MM.1S (cell line): ENCODE results near the gene S100A11.

ENCODE experiments used
- DNase-seq: peaks from one replicate; pipeline ENCODE4 v3.0.0-alpha.2; 2015
- H2AFZ ChIP-seq: fragments of 300-600 bp; sonication (generic); 2 replicates; pipeline ENCODE4 v1.6.0; 2016; ENCODE audit warnings: antibody characterized with exemption, low read length
- H3F3A ChIP-seq: fragments of 300-600 bp; sonication (generic); 2 replicates; pipeline ENCODE4 v1.6.1; 2016; ENCODE audit warnings: mild to moderate bottlenecking, antibody characterized with exemption, low read length, moderate library complexity, mixed read lengths; ENCODE audit not compliant: insufficient read depth
- H3K27ac ChIP-seq: fragments of 300-600 bp; sonication (generic); 2 replicates; pipeline ENCODE4 v1.5.1; 2016; ENCODE audit warnings: mild to moderate bottlenecking, low read length
- H3K27me3 ChIP-seq: fragments of 300-600 bp; sonication (generic); replicated peaks from 2 replicates; pipeline ENCODE4 v1.6.0; 2016; ENCODE audit warnings: low read length; ENCODE audit not compliant: insufficient read depth
- H3K36me3 ChIP-seq: fragments of 300-600 bp; sonication (generic); replicated peaks from 2 replicates; pipeline ENCODE4 v1.6.1; 2016; ENCODE audit warnings: mild to moderate bottlenecking, low read length, mixed read lengths; ENCODE audit not compliant: insufficient read depth
- H3K4me1 ChIP-seq: fragments of 300-600 bp; sonication (generic); 2 replicates; pipeline ENCODE4 v1.6.1; 2016; ENCODE audit warnings: low read length, mixed read lengths
- H3K4me2 ChIP-seq: fragments of 300-600 bp; sonication (generic); 2 replicates; pipeline ENCODE4 v1.6.0; 2016; ENCODE audit warnings: low read depth, low read length
- H3K4me3 ChIP-seq: fragments of 300-600 bp; sonication (generic); 2 replicates; pipeline ENCODE4 v1.5.1; 2016; ENCODE audit warnings: low read length, mixed read lengths
- H3K79me2 ChIP-seq: fragments of 300-600 bp; sonication (generic); 2 replicates; pipeline ENCODE4 v1.6.1; 2016; ENCODE audit warnings: mixed run types, low read length, mixed read lengths
- H3K9ac ChIP-seq: fragments of 300-600 bp; sonication (generic); 2 replicates; pipeline ENCODE4 v1.6.1; 2016; ENCODE audit warnings: low read length, mixed read lengths
- H3K9me2 ChIP-seq: fragments of 300-600 bp; sonication (generic); replicated peaks from 2 replicates; pipeline ENCODE4 v1.6.1; 2016; ENCODE audit warnings: mild to moderate bottlenecking, low read length, mixed read lengths; ENCODE audit not compliant: insufficient read depth
- H3K9me3 ChIP-seq: fragments of 300-600 bp; sonication (generic); replicated peaks from 2 replicates; pipeline ENCODE4 v1.6.1; 2016; ENCODE audit warnings: mild to moderate bottlenecking, low read length, mixed read lengths; ENCODE audit not compliant: insufficient read depth
- H4K20me1 ChIP-seq: fragments of 300-600 bp; sonication (generic); 2 replicates; pipeline ENCODE4 v1.6.1; 2016; ENCODE audit warnings: mild to moderate bottlenecking, low read length, moderate library complexity, mixed read lengths; ENCODE audit not compliant: insufficient read depth
- EZH2 ChIP-seq: fragments of 300-600 bp; sonication (generic); optimal IDR thresholded peaks from 2 replicates; pipeline ENCODE3; 2017; ENCODE audit warnings: low read depth, mild to moderate bottlenecking, antibody characterized with exemption, low read length, mixed read lengths
- EZH2phosphoT487 ChIP-seq: fragments of 300-600 bp; sonication (generic); IDR thresholded peaks from 2 replicates; pipeline ENCODE4 v1.6.1; 2018; ENCODE audit warnings: antibody characterized with exemption, low read length
- TF ChIP-seq, protein P1 (sequence below): fragments of 300-600 bp; sonication (generic); IDR thresholded peaks from 2 replicates; pipeline ENCODE4 v1.5.1; 2016; ENCODE audit warnings: antibody characterized with exemption, low read length, mixed read lengths

Gene S100A11

DNA sequence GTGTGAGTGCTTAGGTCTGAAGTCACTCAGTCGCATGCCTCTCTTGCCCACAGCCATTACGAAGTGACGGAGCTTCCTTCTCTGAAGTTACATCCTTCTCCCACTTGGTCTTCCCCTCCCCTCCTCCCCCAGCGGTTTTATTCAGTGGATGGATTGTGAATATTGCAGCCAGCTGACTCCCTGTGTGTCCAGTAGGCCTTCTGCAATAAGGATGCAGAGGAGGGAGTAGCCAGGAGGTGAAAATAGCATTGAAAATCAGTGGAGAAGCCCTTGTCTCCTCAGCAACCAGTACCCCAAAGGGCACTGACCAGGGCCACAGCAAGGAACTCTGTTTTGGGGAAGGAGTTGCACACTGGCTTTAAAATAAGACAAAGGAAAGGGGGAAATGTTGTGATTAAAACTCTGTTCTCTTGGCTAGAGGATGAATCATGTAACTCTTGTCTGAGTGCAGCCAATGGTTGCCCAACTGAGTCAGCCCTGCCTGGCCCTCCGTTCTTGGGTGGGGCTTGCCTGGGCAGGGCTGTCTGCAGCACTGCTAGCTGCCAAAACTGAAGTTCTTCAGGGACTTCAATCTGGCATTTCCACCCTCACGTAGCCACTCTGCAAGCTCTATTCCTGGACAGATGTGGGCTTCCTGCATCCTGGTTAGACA, 47.5 kb downstream of the S100A11 start:
- Histone ChIP-seq H3F3A (peaks cover 17% of the 10 kb centered on the region), H3K27ac (no peak overlapping the region), H3K4me1 (peaks cover 17% of the 10 kb centered on the region), H4K20me1 (no peaks in the 10 kb centered on the region), H3K4me2 (no peak overlapping the region), H3K36me3 (no peaks in the 10 kb centered on the region), H2AFZ (no peak overlapping the region), H3K79me2 (no peaks in the 10 kb centered on the region), H3K27me3 (no peaks in the 10 kb centered on the region; the same call in 1 of the 2 replicates), H3K9me2 (no peaks in the 10 kb centered on the region), H3K9me3 (no peaks in the 10 kb centered on the region), H3K4me3 (no peak overlapping the region), H3K9ac (no peak overlapping the region)
- TF ChIP-seq EZH2phosphoT487 (no peak), EZH2 (no peak)
- TF ChIP-seq, protein P1, sequence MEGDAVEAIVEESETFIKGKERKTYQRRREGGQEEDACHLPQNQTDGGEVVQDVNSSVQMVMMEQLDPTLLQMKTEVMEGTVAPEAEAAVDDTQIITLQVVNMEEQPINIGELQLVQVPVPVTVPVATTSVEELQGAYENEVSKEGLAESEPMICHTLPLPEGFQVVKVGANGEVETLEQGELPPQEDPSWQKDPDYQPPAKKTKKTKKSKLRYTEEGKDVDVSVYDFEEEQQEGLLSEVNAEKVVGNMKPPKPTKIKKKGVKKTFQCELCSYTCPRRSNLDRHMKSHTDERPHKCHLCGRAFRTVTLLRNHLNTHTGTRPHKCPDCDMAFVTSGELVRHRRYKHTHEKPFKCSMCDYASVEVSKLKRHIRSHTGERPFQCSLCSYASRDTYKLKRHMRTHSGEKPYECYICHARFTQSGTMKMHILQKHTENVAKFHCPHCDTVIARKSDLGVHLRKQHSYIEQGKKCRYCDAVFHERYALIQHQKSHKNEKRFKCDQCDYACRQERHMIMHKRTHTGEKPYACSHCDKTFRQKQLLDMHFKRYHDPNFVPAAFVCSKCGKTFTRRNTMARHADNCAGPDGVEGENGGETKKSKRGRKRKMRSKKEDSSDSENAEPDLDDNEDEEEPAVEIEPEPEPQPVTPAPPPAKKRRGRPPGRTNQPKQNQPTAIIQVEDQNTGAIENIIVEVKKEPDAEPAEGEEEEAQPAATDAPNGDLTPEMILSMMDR: no peak
- DNase-seq: no peak

DNA sequence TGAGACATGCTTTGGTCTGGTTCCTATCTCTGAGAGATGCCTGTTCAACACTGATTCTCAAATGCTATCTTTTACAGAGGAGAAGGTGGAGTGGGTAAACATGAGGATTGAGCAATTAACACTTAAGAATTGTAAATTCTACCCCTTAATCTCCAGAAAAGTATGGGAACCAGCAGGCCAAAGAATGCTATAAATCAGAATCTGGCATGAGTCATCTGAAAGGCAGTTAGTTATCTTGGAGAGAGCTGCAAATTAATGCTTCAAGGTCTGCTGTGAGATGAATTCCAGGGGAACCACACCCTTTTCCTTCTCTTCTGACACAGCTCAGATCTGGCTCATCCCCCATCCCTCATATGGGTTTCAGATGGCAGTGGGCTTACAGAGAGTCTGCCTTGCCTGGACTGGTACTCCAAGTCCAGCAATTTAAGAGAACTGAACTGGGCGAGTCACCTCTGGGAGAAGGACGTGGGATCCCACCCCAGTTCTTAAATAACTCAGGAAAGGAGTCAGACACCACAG, 48.3 kb downstream of the S100A11 start:
- peaks cover 26% of the 10 kb centered on the region for H3K4me1 ChIP-seq
- H3K79me2 ChIP-seq: no peaks in the 10 kb centered on the region
- no peak overlapping the region for H3K4me2 ChIP-seq
- H3K27me3 ChIP-seq: no peaks in the 10 kb centered on the region; the same call in 1 of the 2 replicates
- H3K9ac ChIP-seq: no peak overlapping the region
- TF ChIP-seq EZH2phosphoT487 (no peak), EZH2 (no peak)
- TF ChIP-seq, protein P1: no peak
- H3F3A ChIP-seq: peaks cover 17% of the 10 kb centered on the region
- no peak overlapping the region for H3K27ac ChIP-seq
- H3K36me3 ChIP-seq: no peaks in the 10 kb centered on the region
- no peak overlapping the region for H2AFZ ChIP-seq
- no peak overlapping the region for H3K4me3 ChIP-seq
- no peaks in the 10 kb centered on the region for H4K20me1 ChIP-seq
- no peak for DNase-seq
- no peaks in the 10 kb centered on the region for H3K9me3 ChIP-seq
- no peaks in the 10 kb centered on the region for H3K9me2 ChIP-seq

DNA sequence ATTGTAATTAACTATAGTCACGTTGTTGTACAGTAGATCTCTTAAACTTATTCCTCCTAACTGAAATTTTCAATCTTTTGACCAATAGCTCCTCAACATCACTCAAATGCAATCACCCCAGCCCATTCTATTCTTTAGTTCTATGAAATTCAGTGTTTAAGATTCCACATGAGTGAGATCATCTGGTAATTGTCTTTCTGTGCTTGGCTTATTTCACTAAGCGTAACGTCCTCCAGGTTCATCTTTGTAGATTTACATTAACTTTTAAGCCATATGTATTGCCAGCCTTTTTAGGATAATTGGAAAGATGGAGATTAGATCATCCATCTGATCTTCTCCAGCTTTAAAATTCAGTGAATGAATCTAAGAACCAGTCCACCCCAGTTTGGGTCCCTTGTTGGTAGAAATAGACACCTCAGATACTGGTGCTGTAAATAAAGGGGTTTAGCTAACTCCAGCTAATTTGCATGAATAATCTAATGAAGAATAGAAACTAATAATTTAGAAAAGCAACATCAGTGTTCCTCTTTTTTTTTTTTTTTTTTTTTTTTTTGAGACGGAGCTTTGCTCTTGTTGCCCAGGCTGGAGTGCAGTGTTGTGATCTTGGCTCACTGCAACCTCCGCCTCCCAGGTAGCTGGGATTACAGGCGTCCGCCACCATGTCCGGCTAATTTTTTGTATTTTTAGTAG, 50.2 kb downstream of the S100A11 start:
- no peak overlapping the region for H3K4me3 ChIP-seq
- H3K27ac ChIP-seq: no peak overlapping the region
- TF ChIP-seq EZH2 (no peak), EZH2phosphoT487 (no peak)
- TF ChIP-seq, protein P1: no peak
- H3K9me2 ChIP-seq: no peaks in the 10 kb centered on the region
- no peaks in the 10 kb centered on the region for H3K36me3 ChIP-seq
- DNase-seq: no peak
- peaks cover 17% of the 10 kb centered on the region for H3F3A ChIP-seq
- H3K4me1 ChIP-seq: peaks cover 26% of the 10 kb centered on the region
- H3K4me2 ChIP-seq: no peak overlapping the region
- no peaks in the 10 kb centered on the region for H3K79me2 ChIP-seq
- H3K9me3 ChIP-seq: no peaks in the 10 kb centered on the region
- no peak overlapping the region for H2AFZ ChIP-seq
- no peak overlapping the region for H3K9ac ChIP-seq
- H4K20me1 ChIP-seq: no peaks in the 10 kb centered on the region
- H3K27me3 ChIP-seq: no peaks in the 10 kb centered on the region; the same call in 1 of the 2 replicates
